ENCODE measurements around the gene FAM120A. TPM values are rescaled to one million over a fixed set of nuclear protein-coding genes. Genes with fewer than 3 reads are reported as not detected.

Gene FAM120A
- total and polyA plus RNA-seq, 2 of the 13 experiments (the other 11 are each of a cell fraction or from before 2014, with no cell fraction given): 41.3 to 44.4 TPM

- no peak for TF ChIP-seq MYPOP (CRISPR knock-in tag; IDR thresholded peaks at IDR 0.05)
- no peak for TF ChIP-seq FOXC1 (CRISPR knock-in tag; IDR thresholded peaks at IDR 0.05; ENCODE audit: borderline replicate concordance)
- no peak for TF ChIP-seq REST (IDR thresholded peaks at IDR 0.05; ENCODE audit: borderline replicate concordance in 1 of 2, low read depth in 1 of 2, low read length in 2 of 2)
- TF ChIP-seq RFX3 (CRISPR knock-in tag; IDR thresholded peaks at IDR 0.05): no peak
- TF ChIP-seq, protein P1, sequence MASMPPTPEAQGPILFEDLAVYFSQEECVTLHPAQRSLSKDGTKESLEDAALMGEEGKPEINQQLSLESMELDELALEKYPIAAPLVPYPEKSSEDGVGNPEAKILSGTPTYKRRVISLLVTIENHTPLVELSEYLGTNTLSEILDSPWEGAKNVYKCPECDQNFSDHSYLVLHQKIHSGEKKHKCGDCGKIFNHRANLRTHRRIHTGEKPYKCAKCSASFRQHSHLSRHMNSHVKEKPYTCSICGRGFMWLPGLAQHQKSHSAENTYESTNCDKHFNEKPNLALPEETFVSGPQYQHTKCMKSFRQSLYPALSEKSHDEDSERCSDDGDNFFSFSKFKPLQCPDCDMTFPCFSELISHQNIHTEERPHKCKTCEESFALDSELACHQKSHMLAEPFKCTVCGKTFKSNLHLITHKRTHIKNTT (CRISPR knock-in tag; IDR thresholded peaks at IDR 0.05): no peak
- TF ChIP-seq SOX6 (IDR thresholded peaks at IDR 0.05): no peak
- TF ChIP-seq SOX6 (CRISPR knock-in tag; IDR thresholded peaks at IDR 0.05): no peak
- TF ChIP-seq, protein P2, sequence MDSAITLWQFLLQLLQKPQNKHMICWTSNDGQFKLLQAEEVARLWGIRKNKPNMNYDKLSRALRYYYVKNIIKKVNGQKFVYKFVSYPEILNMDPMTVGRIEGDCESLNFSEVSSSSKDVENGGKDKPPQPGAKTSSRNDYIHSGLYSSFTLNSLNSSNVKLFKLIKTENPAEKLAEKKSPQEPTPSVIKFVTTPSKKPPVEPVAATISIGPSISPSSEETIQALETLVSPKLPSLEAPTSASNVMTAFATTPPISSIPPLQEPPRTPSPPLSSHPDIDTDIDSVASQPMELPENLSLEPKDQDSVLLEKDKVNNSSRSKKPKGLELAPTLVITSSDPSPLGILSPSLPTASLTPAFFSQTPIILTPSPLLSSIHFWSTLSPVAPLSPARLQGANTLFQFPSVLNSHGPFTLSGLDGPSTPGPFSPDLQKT (CRISPR knock-in tag; IDR thresholded peaks at IDR 0.05; ENCODE audit: borderline replicate concordance): no peak
- no peak for TF ChIP-seq ZNF331 (CRISPR knock-in tag; IDR thresholded peaks at IDR 0.05)
- TF ChIP-seq RARA (CRISPR knock-in tag; IDR thresholded peaks at IDR 0.05): no peak
- peak; percentile 29; the same call in 1 of the 2 replicates for TF ChIP-seq PATZ1 (CRISPR knock-in tag; IDR thresholded peaks at IDR 0.05)
- no peak for TF ChIP-seq ZNF205 (CRISPR knock-in tag; IDR thresholded peaks at IDR 0.05)
- no peak for TF ChIP-seq KAT2B (IDR thresholded peaks at IDR 0.05; ENCODE audit: borderline replicate concordance, low read depth, low read length)
- TF ChIP-seq DR1 (CRISPR knock-in tag; IDR thresholded peaks at IDR 0.05): no peak
- TF ChIP-seq ZNF773 (CRISPR knock-in tag; IDR thresholded peaks at IDR 0.05; ENCODE audit: borderline replicate concordance): no peak
- no peak for TF ChIP-seq CCAR2 (optimal IDR thresholded peaks at IDR 0.05; ENCODE audit: low read depth, low read length)
- TF ChIP-seq ZFAT (CRISPR knock-in tag; conservative IDR thresholded peaks at IDR 0.05): no peak
- TF ChIP-seq SAP130 (CRISPR knock-in tag; IDR thresholded peaks at IDR 0.05; ENCODE audit: low read depth): 0 out of 2 replicates have a peak, but pooled peaks have one; percentile 6
These were observed 123.7 kb downstream of the FAM120A start (continued) for GRCh38 chr9:93574900-93575795.

Data from HepG2 (cell line).